Activated T-helper 1 cell treated with anti-CD3 and anti-CD28 coated beads, Interleukin-12 subunit alpha, Interleukin-12 subunit beta, Interleukin-2, Interleukin-4 antibody, amounts not matched to agents 30 ng/mL and 10 ng/mL and 1 ng/mL, durations not matched to agents 14 hours and 24 hours and 36 hours (primary cell): ENCODE measurements around the gene UBA1. TPM values are rescaled to one million over a fixed set of nuclear protein-coding genes. Genes with fewer than 3 reads are reported as not detected.

Experiments
- DNase-seq: peaks from one replicate; pipeline ENCODE4 v3.0.0; 2021; ENCODE audit warnings: low spot score
- H3K27ac Mint-ChIP-seq: one replicate; pipeline ENCODE4 v1.8.0; 2021; ENCODE audit warnings: mild to moderate bottlenecking, mixed read lengths
- H3K27me3 Mint-ChIP-seq: one replicate; pipeline ENCODE4 v1.8.0; 2022; ENCODE audit warnings: mild to moderate bottlenecking, moderate library complexity, mixed read lengths; ENCODE audit not compliant: insufficient read depth
- H3K36me3 Mint-ChIP-seq: one replicate; pipeline ENCODE4 v1.8.0; 2021; ENCODE audit warnings: low read depth, mixed read lengths
- H3K4me1 Mint-ChIP-seq: one replicate; pipeline ENCODE4 v1.8.0; 2021; ENCODE audit warnings: low read depth, mixed read lengths
- H3K4me3 Mint-ChIP-seq: one replicate; pipeline ENCODE4 v1.8.0; 2021; ENCODE audit warnings: mild to moderate bottlenecking, moderate library complexity, mixed read lengths
- H3K9me3 Mint-ChIP-seq: one replicate; pipeline ENCODE4 v1.8.0; 2021; ENCODE audit warnings: mixed read lengths
- intact Hi-C: fragments of 100-400 bp; cut with micrococcal nuclease; formaldehyde crosslinking; loops from one replicate; pipeline ENCODE4 v1.15.1; 2024
- total RNA-seq: library from RNA; stranded (reverse); gene quantifications from 2 replicates; pipeline ENCODE4 v1.2.3, GENCODE V29; 2022

Gene UBA1
- total RNA-seq, 1 donor from 2014 or later = 221 TPM

GRCh38 chrX:47214435-47215077 is 20.9 kb downstream of the UBA1 start:
- intact Hi-C loops = loop anchor here (5.0 kb wide), 2 partner anchors 377 to 1263 kb away; partner anchors contain the start of genes FTSJ1 and RP2
- peaks cover 40% of the 10 kb centered on the region for H3K36me3 Mint-ChIP-seq

DNA sequence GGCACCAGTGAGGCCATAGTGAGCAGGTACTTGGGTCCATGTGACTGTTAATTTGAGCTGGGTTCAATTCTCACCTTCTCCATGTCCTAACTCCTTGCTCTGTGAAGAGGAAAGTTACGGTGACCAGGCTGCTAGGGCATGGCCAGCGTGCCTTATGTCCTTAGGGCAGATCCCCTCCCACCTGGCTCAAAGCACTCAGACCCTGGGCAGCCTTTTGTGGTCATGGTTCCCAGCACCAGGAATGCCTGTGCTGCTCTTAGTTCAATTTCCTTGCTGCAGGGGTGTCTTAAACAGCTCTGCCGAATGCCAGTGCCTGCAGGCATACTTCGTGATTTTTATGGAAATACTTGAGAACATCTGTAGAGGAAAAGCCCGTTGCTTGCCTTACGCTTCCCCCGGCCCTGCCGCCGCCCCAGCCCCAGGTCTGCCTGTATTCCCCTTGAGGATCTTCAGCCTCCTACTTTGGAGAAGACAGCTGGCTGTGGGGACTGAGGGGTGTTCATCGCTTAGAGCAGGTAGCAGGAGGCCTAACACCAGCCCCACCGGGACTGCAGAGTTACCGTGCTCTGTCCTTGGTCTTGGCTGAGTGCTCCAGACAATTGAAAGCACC is 21.8 kb downstream of the UBA1 start:
- H3K9me3 Mint-ChIP-seq = no peaks in the 10 kb centered on the region
- H3K36me3 Mint-ChIP-seq = peaks cover 43% of the 10 kb centered on the region
- no peaks in the 10 kb centered on the region for H3K27me3 Mint-ChIP-seq
- intact Hi-C loops = loop anchor here (5.0 kb wide), 2 partner anchors 378 to 1262 kb away; partner anchors contain the start of genes FTSJ1 and RP2
- no peak overlapping the region for H3K27ac Mint-ChIP-seq
- no peak overlapping the region for H3K4me3 Mint-ChIP-seq
- peaks cover 32% of the 10 kb centered on the region for H3K4me1 Mint-ChIP-seq
- DNase-seq = no peak

More at GRCh38 chrX:47214435-47215077, 20.9 kb downstream of the UBA1 start:
- Mint-ChIP-seq H3K27me3 (no peaks in the 10 kb centered on the region), H3K9me3 (no peaks in the 10 kb centered on the region), H3K4me3 (no peak overlapping the region), H3K4me1 (peaks cover 24% of the 10 kb centered on the region), H3K27ac (no peak overlapping the region)
- no peak for DNase-seq

GRCh38 chrX:47216393-47216925 is 22.8 kb downstream of the UBA1 start:
- H3K4me3 Mint-ChIP-seq = peak overlapping the region; percentile 90
- H3K27me3 Mint-ChIP-seq = no peaks in the 10 kb centered on the region
- no peaks in the 10 kb centered on the region for H3K9me3 Mint-ChIP-seq
- peaks cover 41% of the 10 kb centered on the region for H3K4me1 Mint-ChIP-seq
- intact Hi-C loops = loop anchor here (5.0 kb wide), 2 partner anchors 379 to 1261 kb away; partner anchors contain the start of genes FTSJ1 and RP2
- H3K36me3 Mint-ChIP-seq = peaks cover 44% of the 10 kb centered on the region
- peak overlapping the region; percentile 97 for H3K27ac Mint-ChIP-seq
- DNase-seq = no peak

DNA sequence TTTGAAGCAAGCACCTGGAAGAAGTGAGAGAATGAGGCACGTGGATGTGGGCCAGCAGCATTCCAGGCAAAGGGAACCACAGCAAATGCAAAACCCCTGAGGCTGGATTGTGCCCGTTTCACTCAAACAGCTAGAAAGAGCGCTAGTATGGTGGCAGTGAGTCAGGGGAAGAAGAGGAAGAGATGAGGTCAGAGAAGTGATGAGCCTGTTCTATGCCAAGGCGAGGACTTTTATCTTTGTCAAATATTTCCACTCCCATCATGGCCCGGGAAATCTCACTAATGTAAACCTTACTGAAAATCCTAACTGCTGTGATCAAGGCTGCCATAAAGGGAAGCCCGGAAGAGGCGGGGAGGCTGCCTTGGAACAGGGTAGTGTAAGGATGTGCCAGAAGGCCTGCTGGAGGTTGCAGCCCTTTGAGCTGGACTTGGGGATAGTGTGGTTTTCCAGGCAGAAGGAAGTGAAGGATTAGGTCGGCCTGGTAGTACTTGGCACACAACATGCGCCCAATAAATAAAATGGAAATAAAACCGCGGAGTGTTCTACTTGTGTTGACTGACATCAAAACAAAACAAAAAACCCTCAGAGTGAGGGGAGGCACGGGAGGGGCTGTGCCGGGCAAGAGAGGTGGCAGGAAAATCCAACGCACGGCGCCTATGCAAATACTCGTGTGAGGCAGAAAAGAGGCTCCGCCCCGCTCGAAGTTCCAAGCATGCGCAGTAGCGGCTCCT is 23.7 kb downstream of the UBA1 start:
- DNase-seq = no peak

DNA sequence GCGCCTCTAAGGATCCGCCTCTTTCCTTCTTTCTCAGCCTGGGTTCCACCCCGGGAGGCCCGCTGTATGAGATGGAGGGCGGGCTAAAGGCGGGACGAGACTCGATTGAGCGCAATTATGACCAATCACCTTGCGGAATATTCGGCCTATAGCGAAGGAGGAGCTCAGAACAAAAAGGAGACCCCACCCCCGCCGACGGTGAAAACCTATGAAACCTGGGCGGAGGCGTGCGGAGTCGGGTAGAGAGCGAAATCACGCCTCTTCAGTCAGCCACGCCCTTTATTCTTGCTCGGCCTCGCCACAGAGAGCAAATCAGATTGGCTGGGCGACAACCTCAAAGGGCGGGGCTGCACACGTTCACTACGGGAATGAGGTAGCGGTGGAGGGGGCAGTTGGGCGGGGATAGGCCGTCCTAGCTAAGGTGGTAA is 24.2 kb downstream of the UBA1 start:
- peak overlapping the region; percentile 90 for H3K4me3 Mint-ChIP-seq
- peak; percentile 92 for DNase-seq
- peaks cover 41% of the 10 kb centered on the region for H3K4me1 Mint-ChIP-seq
- H3K27ac Mint-ChIP-seq = peak overlapping the region; percentile 97
- no peaks in the 10 kb centered on the region for H3K27me3 Mint-ChIP-seq
- H3K9me3 Mint-ChIP-seq = no peaks in the 10 kb centered on the region
- intact Hi-C loops = loop anchor here (1.0 to 5.0 kb wide), 10 partner anchors 15 to 1259 kb away; partner anchors contain the start of genes ARAF, FTSJ1, RBM10 and RP2
- H3K36me3 Mint-ChIP-seq = peaks cover 32% of the 10 kb centered on the region

More for the DNA sequence above, 23.7 kb downstream of the UBA1 start:
- intact Hi-C loops = loop anchor here (1.0 to 5.0 kb wide), 7 partner anchors 72 to 1260 kb away; partner anchors contain the start of genes ARAF, FTSJ1, RBM10 and RP2
- Mint-ChIP-seq H3K4me3 (peak overlapping the region; percentile 90), H3K4me1 (peaks cover 41% of the 10 kb centered on the region), H3K27me3 (no peaks in the 10 kb centered on the region), H3K27ac (peak overlapping the region; percentile 97), H3K36me3 (peaks cover 36% of the 10 kb centered on the region), H3K9me3 (no peaks in the 10 kb centered on the region)

- Mint-ChIP-seq H3K27ac (peak within 1 kb of the TSS; percentile 97), H3K36me3 (peaks cover 28% of the 10 kb centered on the region), H3K9me3 (no peaks in the 10 kb centered on the region), H3K27me3 (no peaks in the 10 kb centered on the region), H3K4me1 (peaks cover 41% of the 10 kb centered on the region), H3K4me3 (peak within 1 kb of the TSS; percentile 90)
- intact Hi-C loops = loop anchor here (1.0 to 5.0 kb wide), 5 partner anchors 15 to 1259 kb away; partner anchors contain the start of genes FTSJ1, RP2, UBA1 and USP11
- peak; percentile 74 for DNase-seq
These were observed 24.8 kb downstream of the UBA1 start, which contains the start of gene CDK16 for GRCh38 chrX:47218280-47218919. Gene CDK16 (plus strand): TSS chrX:47218681. CDS start chrX:47223558, 4,877 bp downstream.

DNA sequence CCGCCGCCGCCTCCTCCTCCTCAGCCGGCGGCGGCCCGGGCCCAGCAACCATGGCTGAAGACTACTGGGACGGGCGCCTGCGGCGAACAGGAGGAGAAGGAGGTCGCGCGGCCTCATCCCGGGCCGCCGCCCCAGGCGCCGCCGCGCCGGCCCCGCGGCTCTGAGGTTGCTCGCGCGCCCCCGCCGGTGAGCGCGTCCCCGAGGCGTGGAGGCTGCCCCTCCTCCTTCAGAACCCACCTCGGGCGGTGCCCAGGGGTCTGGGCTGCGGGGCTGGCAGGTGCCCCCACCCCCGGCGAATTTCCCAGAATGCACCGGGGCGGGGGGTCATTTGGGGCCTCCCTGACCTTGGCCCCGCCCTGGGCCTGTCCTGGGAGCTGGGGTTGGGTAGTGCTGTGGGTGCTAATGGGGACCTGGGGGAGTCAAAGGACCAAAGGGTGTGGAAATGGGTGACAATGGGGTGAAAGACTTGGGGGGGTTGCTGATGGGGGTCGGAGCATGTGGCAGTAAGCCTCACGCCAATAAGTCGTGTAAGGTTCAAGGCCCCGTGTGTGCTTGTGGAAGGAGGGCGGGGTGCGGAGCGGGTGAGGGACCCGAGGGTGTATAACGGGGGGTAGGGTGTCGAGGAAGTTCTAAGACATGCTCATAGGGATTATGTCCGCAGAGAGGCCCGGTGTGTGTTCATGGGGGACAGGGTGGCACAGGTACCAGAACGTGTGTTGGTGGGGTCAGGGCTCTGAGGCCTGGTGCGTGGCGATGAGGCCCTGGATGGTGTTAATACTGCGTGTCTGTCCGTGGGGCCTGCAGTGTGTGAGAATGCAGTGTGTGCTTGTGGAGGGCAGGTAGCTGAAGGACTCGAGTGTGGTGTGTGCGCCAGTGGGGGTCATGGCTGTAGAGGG is 25.5 kb downstream of the UBA1 start:
- intact Hi-C loops = loop anchor here (1.0 to 5.0 kb wide), 5 partner anchors 14 to 1258 kb away; partner anchors contain the start of genes FTSJ1, RP2, UBA1 and USP11
- H3K4me3 Mint-ChIP-seq = peak overlapping the region; percentile 86
- H3K9me3 Mint-ChIP-seq = no peaks in the 10 kb centered on the region
- H3K4me1 Mint-ChIP-seq = peaks cover 41% of the 10 kb centered on the region
- DNase-seq = peak; percentile 42
- no peaks in the 10 kb centered on the region for H3K27me3 Mint-ChIP-seq
- H3K27ac Mint-ChIP-seq = peak overlapping the region; percentile 86
- peaks cover 28% of the 10 kb centered on the region for H3K36me3 Mint-ChIP-seq

DNA sequence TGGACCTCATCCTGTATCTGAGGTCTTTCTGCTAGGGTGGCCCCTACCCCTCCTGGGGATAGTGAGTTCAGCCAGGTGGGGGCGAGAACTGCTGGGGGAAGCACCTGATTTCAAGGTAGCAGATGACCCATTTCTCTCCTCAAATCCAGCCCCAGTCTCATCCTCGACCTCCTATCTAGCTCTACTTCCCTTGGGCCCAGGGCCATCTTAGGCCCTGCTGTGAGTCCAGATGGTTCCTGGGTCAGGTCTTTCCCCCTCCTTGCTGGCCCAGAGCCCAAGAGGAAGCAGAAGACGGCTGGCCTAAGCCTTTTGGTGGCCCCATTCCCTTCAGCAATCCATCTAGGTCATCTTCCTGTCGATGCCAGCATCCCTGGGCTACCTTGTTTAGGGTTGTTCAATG is 28.1 kb downstream of the UBA1 start:
- H3K27ac Mint-ChIP-seq = no peak overlapping the region
- no peaks in the 10 kb centered on the region for H3K27me3 Mint-ChIP-seq
- H3K4me1 Mint-ChIP-seq = peaks cover 30% of the 10 kb centered on the region

DNA sequence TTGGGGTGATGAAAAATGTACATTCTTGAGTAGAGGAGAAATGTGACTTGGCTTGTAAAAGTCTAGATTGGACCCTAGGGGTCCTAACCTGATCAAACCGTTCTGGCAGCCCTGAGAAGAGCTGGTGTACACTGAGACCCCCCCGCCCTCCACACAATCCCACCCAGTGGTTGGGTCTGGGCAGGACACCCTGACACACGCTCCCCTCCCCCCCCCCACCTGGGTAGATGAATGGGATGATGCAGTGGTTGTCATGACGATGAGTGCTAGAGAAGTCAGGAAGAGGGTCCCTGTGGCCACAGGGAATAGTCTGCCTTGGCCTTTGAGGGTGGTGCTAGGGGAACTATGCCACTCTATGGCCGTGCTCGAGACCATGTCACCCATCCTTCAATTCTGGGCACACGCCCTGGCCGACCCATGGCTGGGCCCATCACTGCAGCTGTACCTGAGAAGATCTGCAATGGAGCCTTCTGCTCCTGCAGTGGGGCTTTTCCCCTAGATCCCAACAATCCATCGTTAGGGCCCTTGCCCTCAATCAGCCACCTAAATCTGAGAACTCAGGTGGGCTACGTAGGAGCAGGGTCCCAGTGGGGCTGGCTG is 29.2 kb downstream of the UBA1 start:
- Mint-ChIP-seq H3K36me3 (peaks cover 19% of the 10 kb centered on the region), H3K27ac (no peak overlapping the region), H3K4me1 (peaks cover 22% of the 10 kb centered on the region), H3K9me3 (no peaks in the 10 kb centered on the region), H3K4me3 (no peak overlapping the region), H3K27me3 (no peaks in the 10 kb centered on the region)
- intact Hi-C loops = no loop called here
- DNase-seq = no peak

More for the DNA sequence above, 28.1 kb downstream of the UBA1 start:
- no peak for DNase-seq
- Mint-ChIP-seq H3K4me3 (peak overlapping the region; percentile 15), H3K9me3 (no peaks in the 10 kb centered on the region), H3K36me3 (peaks cover 18% of the 10 kb centered on the region)
- intact Hi-C loops = no loop called here

DNA sequence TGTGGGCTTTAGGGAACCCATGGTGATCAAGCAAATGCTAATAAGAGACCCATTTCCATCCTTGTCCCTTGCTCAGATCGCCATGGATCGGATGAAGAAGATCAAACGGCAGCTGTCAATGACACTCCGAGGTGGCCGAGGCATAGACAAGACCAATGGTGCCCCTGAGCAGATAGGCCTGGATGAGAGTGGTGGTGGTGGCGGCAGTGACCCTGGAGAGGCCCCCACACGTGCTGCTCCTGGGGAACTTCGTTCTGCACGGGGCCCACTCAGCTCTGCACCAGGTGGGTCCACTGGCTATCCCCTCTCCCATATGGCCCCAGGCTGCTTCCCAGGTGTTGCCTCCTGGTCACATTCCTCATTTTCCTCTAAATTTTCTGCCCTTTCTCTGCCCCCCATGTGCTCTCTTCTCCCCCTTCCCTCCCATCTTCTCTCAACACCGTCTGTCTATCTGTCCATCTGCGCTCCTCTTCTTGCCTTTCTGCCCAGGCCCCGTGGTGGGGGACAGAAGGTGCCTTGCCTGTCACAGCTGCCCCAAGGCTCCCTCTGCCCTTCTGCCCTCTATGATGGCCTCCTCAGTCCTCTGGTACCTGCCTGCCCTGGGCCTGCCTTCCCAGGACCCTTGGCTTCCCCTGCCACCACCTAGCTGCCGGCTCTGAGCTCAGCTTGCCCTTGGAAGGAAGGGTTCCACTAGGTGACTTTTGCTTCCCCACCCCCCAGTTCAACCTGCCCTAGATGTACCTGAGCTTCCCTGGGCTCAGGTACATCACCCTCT is 30.0 kb downstream of the UBA1 start:
- intact Hi-C loops = no loop called here
- H3K27me3 Mint-ChIP-seq = no peaks in the 10 kb centered on the region
- H3K36me3 Mint-ChIP-seq = peaks cover 19% of the 10 kb centered on the region
- H3K4me1 Mint-ChIP-seq = peaks cover 22% of the 10 kb centered on the region
- H3K9me3 Mint-ChIP-seq = no peaks in the 10 kb centered on the region
- no peak overlapping the region for H3K4me3 Mint-ChIP-seq
- no peak for DNase-seq
- no peak overlapping the region for H3K27ac Mint-ChIP-seq
